Measurements from ENCODE around the gene DPYD.

Gene DPYD

DNA sequence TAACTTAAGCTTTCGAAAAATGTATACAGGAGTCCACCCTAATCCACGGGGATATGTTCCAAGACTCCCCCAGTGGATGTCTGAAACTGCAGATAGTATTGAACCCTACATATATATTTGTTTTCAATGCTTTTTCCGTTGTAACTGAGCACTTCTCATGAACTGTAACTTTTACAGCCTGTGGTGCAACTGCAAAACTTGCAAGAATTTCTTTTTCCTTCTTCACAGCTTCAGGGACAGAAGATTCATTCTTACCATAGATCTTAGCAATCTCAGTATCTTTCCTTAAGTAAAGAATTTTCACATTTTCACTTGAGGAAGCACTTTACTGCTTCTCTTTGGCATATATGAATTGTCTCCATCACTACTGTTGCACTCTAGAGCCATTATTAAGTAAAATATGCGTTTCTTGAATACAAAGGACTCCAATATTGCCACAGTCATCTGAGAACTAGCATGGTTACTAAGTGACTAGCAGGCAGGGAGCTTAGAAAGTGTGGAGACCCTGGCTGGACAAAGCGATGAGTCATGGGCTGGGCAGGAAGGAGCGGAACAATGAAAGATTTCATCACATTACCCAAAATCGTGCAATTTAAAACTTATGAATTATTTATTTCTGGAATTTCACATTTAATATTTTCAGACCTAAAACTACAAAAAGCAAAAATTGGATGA, 14.1 kb downstream of the DPYD start:
- no peak for DNase-seq

DNA sequence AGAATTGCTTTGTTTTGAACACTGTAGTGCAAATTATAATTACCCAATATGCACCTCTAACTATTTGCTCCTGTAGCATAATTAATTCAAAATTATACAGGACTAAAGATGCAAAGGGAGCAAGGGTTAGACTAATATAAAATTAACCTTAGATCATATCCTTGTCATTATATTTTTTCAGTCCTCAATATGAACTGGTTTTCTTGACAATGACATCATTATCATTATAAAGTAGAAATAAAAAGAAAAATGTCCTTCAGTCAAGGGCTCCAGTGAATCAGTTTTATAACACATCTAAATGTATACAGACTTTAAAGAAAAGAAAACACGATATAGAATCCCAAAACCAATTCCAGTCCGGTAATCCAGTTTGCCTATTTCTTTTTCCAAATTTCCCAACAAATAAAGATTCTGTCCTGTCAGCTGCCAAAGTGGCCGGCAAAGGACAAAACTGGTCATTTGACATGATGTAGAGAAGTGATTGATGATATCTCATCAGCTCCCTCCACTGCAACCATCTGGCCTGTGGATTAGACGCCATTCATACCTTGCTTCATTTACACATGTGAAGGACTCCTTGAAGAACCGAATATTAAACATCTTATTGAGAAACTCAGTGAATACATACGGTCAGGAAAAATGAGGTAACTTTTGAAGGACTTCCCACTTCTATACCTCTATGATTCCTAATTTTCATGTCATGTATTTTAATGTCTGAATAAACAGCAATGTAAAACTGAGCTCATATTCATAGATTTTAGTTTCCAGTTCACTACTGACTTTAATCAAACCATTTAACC, 15.5 kb downstream of the DPYD start:
- DNase-seq = no peak

DNA sequence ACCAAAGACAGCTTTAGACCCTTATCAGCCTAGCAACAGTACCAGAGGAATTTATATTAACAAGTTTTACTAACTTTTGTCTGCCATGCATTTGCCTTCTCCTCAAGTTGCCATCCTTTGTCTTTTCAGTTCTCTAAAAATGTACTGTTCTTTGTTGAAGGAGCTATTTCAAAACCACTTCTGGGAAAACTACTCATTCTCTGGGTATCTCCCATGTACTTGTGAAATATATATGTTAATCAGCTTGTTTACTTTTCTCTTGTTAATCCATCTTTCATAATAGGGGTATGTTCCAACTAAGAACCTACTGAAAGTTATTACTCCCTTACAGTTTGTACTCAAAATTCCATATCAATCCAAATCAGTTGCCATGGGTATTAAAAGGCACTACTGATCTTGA, 16.3 kb downstream of the DPYD start:
- no peak for DNase-seq

DNA sequence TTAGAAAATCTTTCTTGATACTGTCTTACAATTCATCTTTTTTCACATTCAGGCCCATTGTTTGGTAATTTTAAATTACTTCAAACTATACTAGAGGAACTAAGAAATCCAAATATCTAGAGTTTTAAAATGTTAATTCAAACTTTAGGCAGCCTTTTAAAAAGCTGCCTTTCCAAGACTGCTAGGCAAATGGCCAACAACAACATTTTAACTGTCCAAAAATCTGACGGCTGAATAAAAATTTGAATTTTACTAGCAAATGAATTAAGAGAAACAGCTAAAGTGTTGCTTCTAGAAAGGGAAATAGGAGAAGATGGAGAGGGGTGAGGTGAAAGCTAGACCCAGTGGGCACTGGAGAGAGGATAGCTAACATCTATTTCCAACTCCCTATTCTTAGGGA, 17.2 kb downstream of the DPYD start:
- no peak for DNase-seq

DNA sequence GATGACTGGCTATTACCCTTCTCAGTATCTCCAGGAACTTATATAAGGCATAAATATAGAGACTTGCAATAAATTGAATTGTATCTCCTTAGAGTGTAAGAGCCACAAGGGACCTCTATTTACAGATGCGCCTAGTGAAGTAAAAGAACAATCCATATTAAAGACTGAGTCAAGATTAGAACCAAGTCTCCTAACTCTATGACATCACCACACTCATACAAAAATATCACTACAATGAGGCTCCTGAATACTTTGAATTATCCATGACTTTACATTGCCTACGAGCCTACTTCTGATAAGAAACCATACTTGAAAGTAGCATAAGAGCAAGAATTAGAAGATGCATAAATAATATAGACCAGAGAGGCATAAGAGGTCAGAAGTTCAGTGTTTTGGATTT, 18.8 kb downstream of the DPYD start:
- no peak for DNase-seq

DNA sequence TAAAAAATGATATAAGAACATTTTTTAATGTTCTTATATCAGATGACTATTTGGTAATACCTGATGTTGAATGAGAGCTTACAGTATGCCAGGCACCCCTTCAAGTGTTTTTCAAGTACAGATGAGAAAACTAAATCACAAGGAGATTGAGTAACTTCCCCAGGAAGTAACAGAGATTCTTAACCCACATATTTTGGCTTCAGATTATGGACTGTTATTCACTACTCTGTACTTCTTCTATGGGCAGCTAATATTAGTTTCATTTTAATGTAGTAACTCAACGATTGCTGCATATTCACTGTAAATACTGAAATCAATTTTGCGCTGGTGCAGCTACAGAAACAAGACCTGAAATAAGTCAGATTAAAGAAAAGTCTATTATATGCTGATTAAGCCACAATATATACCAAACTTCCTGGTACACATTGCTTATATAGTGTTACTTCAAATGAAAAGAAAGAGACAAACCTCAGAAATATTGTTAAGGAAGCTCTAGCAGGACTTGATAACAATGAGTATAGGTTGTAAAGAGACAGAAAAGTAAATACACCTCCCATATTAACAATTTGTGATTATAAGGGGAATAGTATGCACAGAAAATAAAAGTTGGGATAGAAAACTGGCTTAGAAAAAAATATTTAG, 19.7 kb downstream of the DPYD start:
- DNase-seq = no peak

DNA sequence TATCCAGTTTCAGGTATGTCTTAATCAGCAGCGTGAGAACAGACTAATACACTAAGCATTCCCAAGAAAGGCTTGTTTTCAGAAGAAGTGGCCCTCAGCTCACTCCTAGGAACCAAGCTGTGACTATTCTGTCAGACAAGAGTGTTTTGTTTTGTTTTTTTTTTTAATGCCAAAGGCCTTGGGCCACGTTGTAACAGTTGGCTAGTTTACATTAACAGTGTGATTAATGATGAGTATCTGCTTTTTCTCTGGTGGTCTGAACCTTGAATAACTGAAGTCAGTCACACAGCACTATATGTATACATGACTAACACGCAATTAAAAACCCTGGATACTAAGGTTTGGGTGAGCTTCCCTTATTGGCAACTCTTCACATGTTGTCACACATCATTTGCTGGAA, 21.9 kb downstream of the DPYD start:
- no peak for DNase-seq

DNA sequence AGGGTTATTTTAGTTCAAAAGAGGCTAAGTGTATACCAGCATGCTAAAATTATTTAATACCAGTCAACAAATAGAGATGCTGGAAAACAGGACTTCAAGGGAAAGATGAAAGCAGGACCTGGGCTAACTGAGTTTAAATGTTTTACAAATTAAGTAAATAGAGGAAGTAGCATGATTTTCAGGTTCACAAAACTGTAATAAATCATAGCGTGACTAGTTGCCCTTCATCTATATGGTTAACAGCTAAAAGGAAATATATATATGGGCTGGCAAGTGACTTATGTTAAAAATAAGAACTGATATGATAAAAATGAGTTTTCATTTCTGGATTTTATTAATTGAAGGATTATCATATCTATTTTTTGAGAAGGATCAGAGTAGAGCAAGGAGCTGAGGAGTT, 25.6 kb downstream of the DPYD start:
- DNase-seq = no peak

DNA sequence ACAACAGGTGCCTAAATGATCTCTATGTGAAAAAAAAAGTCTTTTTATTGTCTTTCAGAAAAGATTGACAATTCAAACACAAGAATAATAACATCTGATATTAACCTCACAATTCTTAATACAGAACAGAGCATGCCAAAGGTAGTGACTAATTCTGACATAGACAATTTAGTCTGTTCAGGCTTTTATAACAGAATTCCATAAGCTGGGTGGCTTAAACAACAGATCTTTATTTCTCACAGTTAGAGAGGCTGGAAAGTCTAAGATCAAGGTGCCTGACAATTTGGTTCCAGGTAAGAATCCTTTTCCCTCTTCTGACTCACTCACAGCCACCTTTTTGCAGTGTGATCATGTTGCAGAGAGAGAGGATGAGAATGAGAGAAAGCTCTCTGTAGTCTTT, 27.0 kb downstream of the DPYD start:
- no peak for DNase-seq

DNA sequence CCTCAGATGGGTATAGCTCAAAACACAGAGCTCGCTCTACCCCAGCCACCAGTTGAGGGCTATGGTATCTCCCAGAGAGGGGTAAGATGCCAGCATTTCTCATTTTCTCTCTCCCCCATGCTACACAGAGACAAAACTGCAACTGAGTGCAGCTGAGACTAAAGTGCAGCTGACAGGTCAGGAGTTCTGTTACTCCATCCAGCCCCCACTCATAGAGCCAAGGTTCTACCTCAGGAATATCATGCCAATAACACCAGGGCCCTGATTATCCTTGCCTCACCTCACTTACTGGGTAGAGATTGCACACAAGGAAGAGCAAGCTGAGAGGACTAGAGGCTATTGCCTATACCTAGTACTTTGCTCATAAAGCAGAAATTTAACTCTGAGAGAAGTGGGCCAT, 34.6 kb downstream of the DPYD start:
- no peak for DNase-seq

DNA sequence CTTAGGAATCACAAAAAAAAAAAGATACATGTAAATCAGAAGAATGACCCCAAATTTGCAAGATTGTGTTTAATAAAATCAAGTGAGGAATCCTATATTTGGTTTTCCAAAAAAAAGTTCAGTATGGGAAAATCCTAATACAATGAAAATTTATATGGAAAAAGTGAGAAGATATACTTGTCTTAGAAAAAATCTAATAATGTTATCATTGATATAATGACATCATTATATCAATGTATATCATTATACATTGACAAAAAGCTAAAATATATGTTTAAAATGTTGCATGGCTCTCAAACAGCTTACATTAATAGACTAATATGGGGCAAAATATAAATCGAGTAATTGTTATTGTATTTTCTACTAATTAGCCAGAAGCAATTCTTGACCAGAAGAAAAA, 37.0 kb downstream of the DPYD start:
- DNase-seq = no peak

DNA sequence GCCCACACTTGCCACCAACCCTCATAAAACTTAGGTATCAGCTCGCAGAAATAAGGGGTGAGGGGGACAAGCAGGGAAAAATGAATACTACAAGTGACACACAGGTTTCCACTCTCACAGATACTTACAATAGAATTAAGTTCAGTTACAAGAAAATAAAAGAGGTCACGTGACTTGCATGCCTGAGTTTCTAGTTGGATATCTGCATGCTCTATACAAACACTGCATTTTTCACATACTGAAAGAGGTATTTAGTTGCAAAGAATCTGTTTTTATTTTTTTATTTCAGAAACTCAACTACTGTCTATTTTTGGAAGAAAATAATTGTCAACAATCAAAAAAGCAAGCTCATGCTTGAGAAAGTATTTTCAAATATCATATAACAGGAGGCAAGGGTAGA, 43.5 kb downstream of the DPYD start:
- no peak for DNase-seq

DNA sequence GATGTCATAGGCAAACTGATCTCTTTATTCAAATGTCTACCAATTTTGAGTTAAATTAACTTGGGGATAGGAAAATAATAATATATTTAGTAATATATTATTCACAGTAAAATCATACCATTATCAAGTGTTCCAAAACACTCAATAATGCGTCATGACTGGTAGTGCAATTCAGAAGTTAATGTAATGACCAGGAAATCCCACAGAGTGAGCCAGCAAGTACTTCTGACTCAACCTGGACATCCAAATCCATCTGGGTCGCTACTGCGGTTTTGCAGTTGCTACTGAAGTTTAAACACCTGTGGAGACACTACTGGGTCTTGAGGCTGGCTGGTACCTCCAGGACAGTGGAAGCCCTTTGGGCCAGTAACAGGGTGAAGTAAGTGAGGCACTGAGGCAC, 44.8 kb downstream of the DPYD start:
- no peak for DNase-seq

DNA sequence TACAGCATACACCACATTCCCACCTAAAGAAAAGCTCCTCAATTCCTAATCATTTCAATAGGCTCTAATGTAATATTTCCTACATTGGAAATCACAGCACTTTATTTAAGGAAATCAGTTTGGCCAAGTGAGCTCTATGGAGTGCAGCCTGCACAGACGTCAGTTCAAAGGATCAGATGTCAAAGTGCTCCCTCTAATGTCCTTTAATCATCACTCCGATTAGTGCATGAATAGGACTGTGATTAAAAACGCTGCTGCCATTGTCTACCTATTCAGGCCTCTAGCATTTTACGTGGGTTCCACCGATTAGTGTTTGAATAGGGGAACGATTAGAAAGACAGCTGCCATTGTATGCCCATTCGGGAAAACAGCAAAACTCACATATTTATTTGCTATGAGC, 50.2 kb downstream of the DPYD start:
- DNase-seq = no peak

DNA sequence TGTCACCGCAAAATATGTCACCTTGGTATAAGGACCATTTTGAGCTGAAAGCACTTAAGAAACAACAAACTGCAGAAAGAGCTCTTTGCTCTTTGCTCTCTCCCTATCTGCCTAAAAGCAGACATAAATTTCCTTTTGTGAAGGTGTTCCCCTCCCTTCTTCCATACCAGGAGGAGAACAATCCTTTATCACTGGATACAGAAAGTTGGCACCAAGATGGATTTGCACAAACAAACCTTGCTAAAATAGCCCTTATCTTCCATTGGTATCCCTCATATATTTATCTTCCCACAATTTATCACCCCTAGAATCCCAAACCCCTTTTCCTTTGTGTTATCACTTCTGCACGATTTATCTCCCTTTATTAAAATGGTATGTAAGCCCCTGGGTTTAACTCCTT, 51.4 kb downstream of the DPYD start:
- DNase-seq = no peak

DNA sequence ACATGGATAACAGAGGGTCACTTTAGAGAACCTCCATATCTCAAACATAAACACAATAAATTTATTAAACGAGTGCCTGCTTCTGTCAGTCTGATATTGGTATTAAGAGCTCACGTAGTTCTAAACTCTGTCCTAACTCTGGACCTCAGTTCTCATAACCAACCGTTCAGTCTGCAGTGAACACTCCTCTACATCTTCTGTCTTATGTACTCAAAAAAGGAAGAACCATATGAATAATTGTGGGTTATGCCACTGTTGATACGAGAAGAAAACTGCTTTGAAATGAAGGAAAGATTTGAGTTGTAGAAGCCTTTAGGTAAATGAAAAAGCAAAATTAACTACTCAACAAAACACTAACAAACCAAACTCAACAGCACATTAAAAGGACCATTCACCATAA, 53.7 kb downstream of the DPYD start:
- no peak for DNase-seq

DNA sequence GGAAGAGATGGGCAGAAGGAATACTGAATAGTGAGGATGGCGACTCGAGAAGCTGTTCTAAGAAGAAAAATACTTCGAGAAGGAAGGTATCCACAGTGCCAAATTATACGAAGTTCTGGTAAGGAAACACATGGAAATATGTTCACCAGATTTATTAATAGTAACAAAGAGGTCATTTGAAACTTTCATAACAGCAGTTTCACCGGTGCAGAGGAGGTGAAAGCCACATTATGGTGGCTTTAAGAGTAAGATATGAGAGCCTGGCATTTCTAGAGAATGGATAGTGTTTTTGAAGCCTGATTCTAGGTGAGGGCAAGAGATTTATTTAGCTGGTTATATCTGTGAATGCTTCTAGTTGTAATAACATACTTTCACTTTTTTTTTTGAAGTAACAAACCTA, 56.2 kb downstream of the DPYD start:
- no peak for DNase-seq

DNA sequence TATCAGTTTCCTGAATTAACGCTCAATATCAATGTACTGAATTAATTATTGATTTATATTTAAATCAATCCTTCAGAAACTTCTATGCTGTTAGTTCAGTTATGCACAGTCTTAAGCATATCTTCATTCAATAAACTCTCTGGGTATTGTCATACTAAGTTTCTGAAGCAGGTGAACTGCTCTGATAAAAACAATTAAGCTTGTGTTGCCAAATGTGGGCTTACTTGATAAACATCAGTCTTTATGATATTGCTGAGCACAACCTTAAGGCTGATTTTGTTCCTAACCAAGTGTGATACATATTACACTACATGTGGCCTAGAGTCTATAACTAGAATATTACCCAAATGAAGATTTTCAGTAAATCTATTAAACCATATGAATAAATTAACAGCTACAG, 67.6 kb downstream of the DPYD start:
- no peak for DNase-seq

DNA sequence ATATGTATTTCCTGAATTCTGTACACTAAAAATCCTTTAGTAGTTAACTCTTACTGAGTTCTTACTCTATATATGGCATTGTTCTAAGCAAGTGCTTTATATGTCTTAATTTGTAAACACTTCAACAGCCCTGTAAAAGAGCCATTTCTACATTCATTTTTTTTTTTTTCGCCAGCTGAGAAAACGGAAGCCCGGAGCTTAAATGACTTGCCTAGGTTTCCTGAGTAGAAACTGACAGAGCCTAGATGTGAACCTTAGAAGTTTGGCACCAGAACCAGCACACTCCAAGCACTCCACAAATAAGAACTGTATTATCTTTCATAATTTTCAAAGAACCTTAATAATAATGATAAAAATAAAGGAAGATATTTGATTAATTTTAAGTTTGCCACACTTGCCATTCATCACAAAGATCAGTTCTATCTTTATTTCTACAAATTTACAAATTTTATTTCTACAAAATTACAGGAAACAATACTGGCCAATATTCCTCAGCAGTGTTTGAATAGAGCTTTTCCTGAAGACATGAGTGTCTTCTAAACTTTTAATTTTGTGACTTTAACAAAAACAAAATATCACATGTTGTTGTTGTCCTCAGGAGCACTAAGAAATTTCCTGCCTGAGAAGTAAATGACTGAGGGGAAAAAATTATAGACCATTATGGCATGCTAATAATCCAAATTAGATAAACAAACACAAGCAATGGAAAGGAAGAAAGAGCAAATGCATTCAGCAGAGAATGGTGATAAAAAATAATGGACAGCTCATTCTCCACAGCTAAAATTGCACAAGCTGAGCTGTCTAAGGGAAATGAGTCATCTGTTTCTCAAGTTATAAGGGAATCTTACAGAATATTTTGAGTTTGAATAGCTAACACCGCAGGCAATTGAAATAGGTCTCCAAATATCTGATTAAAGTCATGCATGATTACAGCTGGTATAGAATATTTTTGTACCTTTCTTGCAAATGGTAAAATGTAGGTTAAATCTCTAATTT, 71.2 kb downstream of the DPYD start:
- DNase-seq = no peak

DNA sequence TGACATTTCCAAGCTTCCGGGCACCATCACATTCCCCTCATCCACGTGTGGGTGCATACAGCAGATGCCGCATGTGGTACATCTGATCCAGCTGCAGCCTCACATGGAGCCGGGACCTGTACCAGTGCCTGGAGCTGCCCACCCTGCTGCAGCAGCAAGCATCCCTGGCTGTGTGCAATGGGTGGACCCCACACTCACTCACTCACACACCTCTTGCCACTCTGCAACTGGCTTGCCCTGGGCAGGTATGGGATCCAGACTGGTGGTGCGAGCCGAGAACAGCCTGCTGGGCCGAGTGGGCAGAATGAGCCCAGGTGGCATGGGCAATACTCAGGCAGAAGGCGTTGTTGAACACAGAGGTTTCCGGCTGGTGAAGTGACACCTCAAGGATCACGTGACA, 75.0 kb downstream of the DPYD start:
- DNase-seq = no peak

DNA sequence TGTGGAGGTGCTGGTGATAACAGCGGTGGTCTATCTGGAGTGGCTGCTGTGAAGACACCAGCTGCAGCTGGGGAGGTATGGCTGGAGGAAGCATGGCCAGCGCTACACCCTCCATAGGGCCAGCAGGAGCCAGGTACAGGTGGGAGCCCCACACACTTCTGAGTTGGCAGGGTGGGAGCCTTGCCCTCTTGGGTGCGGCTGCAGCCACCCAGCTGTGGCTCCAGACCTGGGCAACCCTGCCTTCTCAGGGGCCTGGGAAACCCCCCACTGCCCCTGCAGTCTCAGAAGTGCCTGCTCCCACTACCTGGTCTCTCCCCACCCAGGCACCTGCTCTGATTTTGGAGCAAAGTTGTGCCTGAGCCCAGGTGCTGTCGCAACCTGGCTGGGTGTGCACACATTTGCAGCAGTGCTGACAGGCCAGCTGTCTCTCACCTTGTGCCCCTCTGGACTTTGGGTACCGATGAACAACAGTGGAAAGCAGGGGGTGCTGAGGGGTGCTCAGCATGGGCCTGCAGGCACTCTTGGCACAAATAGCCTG, 76.2 kb downstream of the DPYD start:
- no peak for DNase-seq

DNA sequence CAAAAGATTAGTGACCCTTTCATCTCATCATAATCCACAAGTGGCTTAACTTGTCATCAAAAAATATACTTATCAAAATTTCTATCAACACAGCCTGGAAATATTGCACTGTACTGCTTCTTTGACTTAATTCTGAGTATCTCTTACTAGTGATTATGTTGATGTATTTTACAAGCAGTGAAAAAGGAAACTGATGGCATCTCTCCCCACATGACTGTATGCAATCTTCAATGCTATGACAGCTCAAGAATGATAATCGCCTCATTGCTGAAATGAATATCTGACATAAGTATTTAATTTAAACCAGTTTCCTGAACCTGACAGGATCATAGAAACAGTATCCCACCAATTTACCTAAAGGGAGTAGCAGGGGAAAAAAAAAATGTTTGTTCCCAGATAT, 79.5 kb downstream of the DPYD start:
- no peak for DNase-seq

DNA sequence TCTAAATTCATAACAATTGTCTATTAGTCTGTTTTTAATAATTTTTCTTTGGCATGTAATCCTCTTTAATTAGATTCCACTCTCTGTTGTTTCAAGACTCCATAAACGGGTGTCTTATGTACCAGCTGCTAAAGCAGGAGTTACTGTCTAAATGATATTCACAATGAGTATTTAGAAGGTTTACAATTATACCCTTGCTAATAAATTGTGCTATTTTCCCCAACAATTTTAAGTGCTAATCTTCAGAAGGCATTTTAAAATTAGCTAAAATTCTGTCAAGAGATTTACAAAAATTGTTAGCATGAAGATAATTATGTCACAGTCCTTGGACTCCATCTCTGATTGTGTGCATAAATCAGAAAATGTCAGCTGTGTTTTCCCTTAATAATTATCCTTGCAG, 83.7 kb downstream of the DPYD start:
- DNase-seq = no peak
